GM10248 (cell line): ENCODE data around the gene WDR70.
"Not testable (repeated sequence)": the region's sequence is repeated elsewhere in the genome, so short reads cannot be mapped to it uniquely, and the experiment has no call there.

ENCODE experiments used
- CTCF ChIA-PET: fragments of 300-600 bp; sonication (Branson Sonifier 250); formaldehyde crosslinking; extraction: SDS; loops from one replicate; lab custom pipeline; 2021; ENCODE audit warnings: antibody characterized with exemption; lab: Yijun Ruan, JAX
- POLR2A ChIA-PET: fragments of 350-650 bp; sonication (Branson Sonifier 250); formaldehyde crosslinking; extraction: SDS; loops from one replicate; lab custom pipeline; 2020; ENCODE audit warnings: antibody characterized with exemption; lab: Yijun Ruan, JAX
- DNase-seq: peaks from one replicate; pipeline ENCODE4 v3.0.0; 2012; ENCODE audit errors: extremely low spot score
- TF ChIP-seq, protein P1 (sequence below): IDR thresholded peaks from 2 replicates; pipeline ENCODE4 v1.5.1; 2012; ENCODE audit warnings: mild to moderate bottlenecking, low read depth; ENCODE audit errors: extremely low read depth, missing control alignments, control extremely low read depth

Gene WDR70

DNA sequence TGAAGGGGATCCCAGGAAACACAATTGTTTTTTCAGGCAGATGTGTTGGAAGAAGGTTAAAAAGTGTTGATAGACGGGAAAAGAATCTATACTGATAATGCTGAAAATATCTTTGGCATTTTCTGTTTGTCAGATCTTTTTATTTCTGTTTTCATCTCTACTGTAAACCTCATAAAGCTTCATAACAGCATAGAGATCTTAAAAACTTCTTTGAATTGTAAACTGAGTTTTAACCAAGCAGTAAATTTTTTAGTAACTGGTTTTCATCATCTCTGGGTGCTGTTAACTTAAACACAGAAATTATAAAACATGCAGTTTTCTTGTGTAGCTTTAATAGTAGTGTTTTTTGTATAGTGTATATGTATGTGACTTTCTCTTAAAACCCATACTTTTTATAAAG lies 227.0 kb downstream of the WDR70 start:
- TF ChIP-seq, protein P1, sequence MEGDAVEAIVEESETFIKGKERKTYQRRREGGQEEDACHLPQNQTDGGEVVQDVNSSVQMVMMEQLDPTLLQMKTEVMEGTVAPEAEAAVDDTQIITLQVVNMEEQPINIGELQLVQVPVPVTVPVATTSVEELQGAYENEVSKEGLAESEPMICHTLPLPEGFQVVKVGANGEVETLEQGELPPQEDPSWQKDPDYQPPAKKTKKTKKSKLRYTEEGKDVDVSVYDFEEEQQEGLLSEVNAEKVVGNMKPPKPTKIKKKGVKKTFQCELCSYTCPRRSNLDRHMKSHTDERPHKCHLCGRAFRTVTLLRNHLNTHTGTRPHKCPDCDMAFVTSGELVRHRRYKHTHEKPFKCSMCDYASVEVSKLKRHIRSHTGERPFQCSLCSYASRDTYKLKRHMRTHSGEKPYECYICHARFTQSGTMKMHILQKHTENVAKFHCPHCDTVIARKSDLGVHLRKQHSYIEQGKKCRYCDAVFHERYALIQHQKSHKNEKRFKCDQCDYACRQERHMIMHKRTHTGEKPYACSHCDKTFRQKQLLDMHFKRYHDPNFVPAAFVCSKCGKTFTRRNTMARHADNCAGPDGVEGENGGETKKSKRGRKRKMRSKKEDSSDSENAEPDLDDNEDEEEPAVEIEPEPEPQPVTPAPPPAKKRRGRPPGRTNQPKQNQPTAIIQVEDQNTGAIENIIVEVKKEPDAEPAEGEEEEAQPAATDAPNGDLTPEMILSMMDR = no peak
- CTCF ChIA-PET = interaction anchor here (1.3 kb wide), 1 partner anchor 10 kb away, joined by 5 read pairs; no protein-coding TSS in a partner anchor
- no peak for DNase-seq
- POLR2A ChIA-PET = no interaction called here

DNA sequence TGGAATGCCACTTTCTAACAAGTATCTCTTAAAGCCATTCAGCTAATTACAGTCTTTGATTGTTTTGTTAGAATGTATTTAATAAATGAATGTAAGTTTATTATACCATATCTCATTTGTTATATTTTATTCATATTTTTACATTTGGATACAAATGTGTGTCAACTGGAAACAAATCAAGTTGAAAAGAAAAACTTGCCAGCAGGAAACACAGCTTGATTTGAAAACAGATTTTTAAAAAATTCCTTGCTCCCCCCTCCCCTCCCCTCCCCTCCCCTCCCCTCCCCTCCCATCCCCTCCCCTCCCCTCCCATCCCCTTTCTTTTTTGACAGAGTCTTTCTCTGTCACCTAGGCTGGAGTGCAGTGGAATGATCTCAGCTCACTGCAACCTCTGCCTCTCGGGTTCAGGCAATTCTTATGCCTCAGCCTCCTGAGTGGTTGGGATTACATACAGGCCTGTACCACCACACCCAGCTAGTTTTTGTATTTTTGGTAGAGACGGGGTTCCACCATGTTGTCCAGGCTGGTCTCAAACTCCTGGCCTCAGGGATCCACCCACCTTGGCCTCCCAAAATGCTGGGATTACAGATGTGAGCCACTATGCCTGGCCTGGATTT lies 227.6 kb downstream of the WDR70 start:
- DNase-seq = no peak
- CTCF ChIA-PET = interaction anchor here (1.3 kb wide), 1 partner anchor 11 kb away, joined by 5 read pairs; no protein-coding TSS in a partner anchor
- TF ChIP-seq, protein P1 = no peak
- POLR2A ChIA-PET = no interaction called here

DNA sequence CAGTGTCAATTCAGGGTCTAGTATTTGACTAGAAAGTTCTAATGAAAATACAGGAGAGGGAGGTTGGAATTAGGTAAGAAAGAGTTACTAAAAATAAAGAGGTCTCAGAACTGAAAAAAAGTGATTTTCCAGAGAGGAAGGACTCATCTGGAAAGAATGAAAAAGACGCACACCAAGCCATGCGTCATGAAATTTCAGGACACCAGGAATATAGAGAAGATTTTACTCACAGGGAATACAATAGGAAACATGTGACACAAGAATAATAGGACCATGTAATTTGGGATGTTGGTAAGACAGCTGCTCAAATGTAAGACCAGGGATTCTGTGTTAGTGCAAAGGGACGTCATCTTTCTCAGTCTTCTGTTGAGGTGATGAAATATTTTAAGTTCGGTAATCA lies 236.1 kb downstream of the WDR70 start:
- POLR2A ChIA-PET = no interaction called here
- no peak for DNase-seq
- TF ChIP-seq, protein P1 = no peak
- CTCF ChIA-PET = no interaction called here

DNA sequence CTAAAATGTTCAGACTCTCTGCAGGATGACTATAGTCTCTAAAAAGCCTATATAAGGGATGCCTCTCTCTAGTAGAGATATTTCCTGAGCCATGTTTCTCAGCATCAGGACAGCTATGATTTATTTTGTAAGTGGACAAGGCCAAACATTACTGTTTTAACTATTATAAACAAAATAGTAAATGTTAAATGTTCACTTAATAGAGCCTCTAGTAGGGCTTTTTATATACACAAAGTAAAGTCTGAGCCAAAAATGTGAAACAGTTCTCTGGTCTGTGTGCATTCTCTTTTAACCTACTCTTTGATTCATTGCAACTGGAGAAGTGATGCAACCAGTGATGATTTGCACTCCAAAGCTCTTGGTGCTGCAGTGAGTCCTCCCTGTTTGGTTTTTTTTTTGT lies 240.2 kb downstream of the WDR70 start:
- TF ChIP-seq, protein P1 = no peak
- POLR2A ChIA-PET = no interaction called here
- DNase-seq = no peak
- CTCF ChIA-PET = no interaction called here

DNA sequence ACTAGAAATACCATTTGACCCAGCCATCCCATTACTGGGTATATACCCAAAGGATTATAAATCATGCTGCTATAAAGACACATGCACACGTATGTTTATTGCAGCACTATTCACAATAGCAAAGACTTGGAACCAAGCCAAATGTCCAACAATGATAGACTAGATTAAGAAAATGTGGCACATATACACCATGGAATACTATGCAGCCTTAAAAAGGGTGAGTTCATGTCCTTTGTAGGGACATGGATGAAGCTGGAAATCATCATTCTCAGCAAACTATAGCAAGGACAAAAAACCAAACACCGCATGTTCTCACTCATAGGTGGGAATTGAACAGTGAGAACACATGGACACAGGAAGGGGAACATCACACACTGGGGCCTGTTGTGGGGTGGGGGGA lies 243.2 kb downstream of the WDR70 start:
- CTCF ChIA-PET, POLR2A ChIA-PET, DNase-seq: not testable (repeated sequence)

DNA sequence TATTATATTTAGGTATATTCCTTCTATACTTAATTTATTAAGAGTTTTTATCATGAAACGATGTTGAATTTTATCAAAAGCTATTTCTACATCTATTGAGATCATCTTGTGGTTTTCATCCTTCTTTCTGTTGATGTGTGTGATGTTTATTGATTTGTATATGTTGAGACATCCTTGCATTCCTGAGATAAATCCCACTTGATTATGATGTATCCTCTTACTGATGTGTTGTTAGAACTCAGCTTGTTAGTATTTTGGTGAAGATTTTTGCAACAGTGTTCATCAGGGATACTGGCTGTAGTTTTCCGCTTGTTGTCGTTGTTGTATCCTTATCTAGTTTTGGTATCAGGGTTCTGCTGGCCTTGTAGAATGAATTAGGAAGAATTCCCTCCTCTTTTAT lies 247.1 kb downstream of the WDR70 start:
- TF ChIP-seq, protein P1 = no peak
- DNase-seq = no peak
- CTCF ChIA-PET = interaction anchor here (1.3 kb wide), 1 partner anchor 8 kb away, joined by 3 read pairs; no protein-coding TSS in a partner anchor
- POLR2A ChIA-PET = no interaction called here

DNA sequence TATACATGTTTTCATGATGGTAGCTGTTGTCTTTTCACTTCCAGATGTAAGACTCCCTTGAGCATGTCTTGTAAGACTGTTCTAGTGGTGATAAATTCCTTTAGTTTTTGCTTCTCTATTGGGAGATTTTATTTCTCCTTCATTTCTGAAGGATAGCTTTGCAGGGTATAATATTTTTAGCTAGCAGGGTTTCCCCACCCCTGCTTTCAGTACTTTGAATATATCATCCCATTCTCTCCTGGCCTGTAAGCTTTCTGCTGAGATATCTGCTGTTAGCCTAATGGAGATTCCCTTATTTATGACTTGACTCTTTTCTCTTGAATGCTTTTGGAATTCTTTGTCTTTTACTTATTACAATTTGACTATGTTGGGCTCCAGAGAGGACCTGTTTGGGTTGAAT lies 249.8 kb downstream of the WDR70 start:
- POLR2A ChIA-PET = no interaction called here
- TF ChIP-seq, protein P1 = no peak
- DNase-seq = no peak
- CTCF ChIA-PET = interaction anchor here (1.2 to 1.5 kb wide), 2 partner anchors 11 to 12 kb away, joined by 3 to 5 read pairs; no protein-coding TSS in a partner anchor
